Subcutaneous adipose tissue (tissue), 4 donors: ENCODE data around the gene KDM6B. TPM values are rescaled to one million over a fixed set of nuclear protein-coding genes. Genes with fewer than 3 reads are reported as not detected.

Experiments
- CTCF ChIP-seq: fragments of 450-650 bp; IDR thresholded peaks from one replicate; pipeline ENCODE4 v1.5.1; 2016; ENCODE audit warnings: low read depth, mild to moderate bottlenecking, control low read depth, antibody characterized with exemption, moderate library complexity
- total RNA-seq, 4 donors: library from RNA; depleted of rRNA; stranded (reverse); fragments of >200 nt; gene quantifications; one replicate each; pipeline ENCODE4 v1.1.0, GENCODE V29; 2016

KDM6B gene
- total RNA-seq, 4 donors from 2014 or later: 5.6 to 10.4 (median 6.6) TPM

GRCh38 chr17:7864995-7865650, 31.1 kb downstream of the KDM6B start:
- TF ChIP-seq CTCF: no peak

- no peak for TF ChIP-seq CTCF
Measured at GRCh38 chr17:7867881-7868329, 33.9 kb downstream of the KDM6B start.

- no peak for TF ChIP-seq CTCF
Measured at GRCh38 chr17:7873051-7873450, 39.0 kb downstream of the KDM6B start.

- TF ChIP-seq CTCF: no peak
Measured at GRCh38 chr17:7875804-7876370, 41.9 kb downstream of the KDM6B start.

GRCh38 chr17:7878234-7878633, 44.2 kb downstream of the KDM6B start:
- TF ChIP-seq CTCF: no peak

GRCh38 chr17:7880076-7880868, 46.3 kb downstream of the KDM6B start:
- no peak for TF ChIP-seq CTCF
